ENCODE results near the gene TMPRSS9. TPM values are rescaled to one million over a fixed set of nuclear protein-coding genes. Genes with fewer than 3 reads are reported as not detected.

Gene TMPRSS9
- total RNA-seq, 4 donors from 2014 or later = 0.13 to 0.78 TPM; not detected in 2

DNA sequence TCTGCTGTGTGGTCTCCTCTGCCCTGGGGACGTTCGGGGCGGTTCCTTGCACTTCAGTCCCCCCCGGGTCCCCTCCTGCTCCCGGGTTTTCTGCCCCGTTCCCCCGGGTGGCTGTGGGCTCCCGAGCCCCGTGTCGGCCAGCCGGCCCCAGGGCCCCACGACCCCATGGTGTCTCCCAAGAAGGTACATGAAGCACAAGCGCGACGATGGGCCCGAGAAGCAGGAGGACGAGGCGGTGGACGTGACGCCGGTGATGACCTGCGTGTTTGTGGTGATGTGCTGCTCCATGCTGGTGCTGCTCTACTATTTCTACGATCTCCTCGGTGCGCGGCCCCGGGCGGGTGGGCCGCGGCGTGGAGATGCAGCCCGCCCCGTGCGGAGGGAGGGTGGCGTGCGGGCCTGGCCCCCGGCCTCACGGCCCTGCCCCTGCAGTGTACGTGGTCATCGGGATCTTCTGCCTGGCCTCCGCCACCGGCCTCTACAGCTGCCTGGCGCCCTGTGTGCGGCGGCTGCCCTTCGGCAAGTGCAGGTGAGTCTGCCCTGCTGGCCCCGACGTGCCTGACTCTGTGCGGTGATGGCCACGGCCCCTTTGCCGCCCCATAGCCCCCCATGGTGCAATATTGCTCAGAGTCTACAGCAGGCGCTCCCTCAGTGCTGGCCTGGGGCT is 20.3 kb upstream of the TMPRSS9 start:
- no peak for DNase-seq
- H3K9me3 ChIP-seq = no peaks in the 10 kb centered on the region
- WGBS, 2 donors = 93 to 96% methylated on average over 31 to 52 of the region's 52 CpGs
- H3K27ac ChIP-seq = no peak overlapping the region
- no peaks in the 10 kb centered on the region for H3K27me3 ChIP-seq
- TF ChIP-seq POLR2A (IDR thresholded peaks at IDR 0.05) = no peak
- TF ChIP-seq, protein P1, sequence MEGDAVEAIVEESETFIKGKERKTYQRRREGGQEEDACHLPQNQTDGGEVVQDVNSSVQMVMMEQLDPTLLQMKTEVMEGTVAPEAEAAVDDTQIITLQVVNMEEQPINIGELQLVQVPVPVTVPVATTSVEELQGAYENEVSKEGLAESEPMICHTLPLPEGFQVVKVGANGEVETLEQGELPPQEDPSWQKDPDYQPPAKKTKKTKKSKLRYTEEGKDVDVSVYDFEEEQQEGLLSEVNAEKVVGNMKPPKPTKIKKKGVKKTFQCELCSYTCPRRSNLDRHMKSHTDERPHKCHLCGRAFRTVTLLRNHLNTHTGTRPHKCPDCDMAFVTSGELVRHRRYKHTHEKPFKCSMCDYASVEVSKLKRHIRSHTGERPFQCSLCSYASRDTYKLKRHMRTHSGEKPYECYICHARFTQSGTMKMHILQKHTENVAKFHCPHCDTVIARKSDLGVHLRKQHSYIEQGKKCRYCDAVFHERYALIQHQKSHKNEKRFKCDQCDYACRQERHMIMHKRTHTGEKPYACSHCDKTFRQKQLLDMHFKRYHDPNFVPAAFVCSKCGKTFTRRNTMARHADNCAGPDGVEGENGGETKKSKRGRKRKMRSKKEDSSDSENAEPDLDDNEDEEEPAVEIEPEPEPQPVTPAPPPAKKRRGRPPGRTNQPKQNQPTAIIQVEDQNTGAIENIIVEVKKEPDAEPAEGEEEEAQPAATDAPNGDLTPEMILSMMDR (IDR thresholded peaks at IDR 0.05) = no peak
- no peak overlapping the region for H3K4me3 ChIP-seq (replicated peaks in 1 of 3)
- peaks cover 9 to 11% of the 10 kb centered on the region in 2 donors for H3K36me3 ChIP-seq
- intact Hi-C loops (cut with DNase I) = no loop called here
- no peaks in the 10 kb centered on the region for H3K4me1 ChIP-seq

DNA sequence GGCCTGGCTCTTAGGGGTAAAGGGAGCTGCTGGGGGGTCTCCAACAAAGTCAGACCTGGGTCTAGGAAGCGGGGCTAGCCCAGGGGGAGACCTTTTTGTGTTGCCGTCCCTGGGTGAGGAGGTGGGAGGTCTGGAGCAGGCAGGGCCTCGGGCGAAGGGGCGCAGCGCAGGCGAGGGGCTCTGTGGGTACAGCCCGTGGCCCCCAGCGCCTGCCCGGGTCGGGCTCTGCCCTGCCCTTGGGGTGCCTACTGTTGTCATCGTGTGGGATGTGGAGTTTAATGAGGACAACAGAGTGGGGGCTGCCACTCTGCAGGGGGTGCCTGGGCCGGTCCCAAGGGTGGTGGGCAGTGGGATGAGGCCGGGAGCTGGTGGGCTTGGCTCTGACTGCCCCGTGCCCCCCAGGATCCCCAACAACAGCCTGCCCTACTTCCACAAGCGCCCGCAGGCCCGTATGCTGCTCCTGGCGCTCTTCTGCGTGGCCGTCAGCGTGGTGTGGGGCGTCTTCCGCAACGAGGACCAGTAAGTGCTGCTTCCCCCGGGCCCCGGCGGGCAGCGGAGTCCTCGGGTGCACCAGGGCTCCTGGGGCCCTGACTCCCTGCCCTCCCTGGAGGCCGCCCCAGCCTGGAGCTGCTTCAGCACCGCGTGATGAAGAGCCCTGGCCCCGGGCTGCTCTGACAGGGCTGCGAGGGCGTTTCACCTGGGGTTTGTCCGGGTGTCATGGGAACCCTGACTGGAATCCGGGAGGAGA is 19.4 kb upstream of the TMPRSS9 start:
- H3K27ac ChIP-seq = no peak overlapping the region
- no peak for DNase-seq
- no peak overlapping the region for H3K4me3 ChIP-seq (replicated peaks in 1 of 3)
- intact Hi-C loops (cut with DNase I) = no loop called here
- TF ChIP-seq, protein P1 (IDR thresholded peaks at IDR 0.05) = no peak
- TF ChIP-seq POLR2A (IDR thresholded peaks at IDR 0.05) = no peak
- H3K9me3 ChIP-seq = no peaks in the 10 kb centered on the region
- H3K4me1 ChIP-seq = no peaks in the 10 kb centered on the region
- 95 to 97% methylated on average over 12 to 20 of the region's 38 CpGs for WGBS, 2 donors
- H3K27me3 ChIP-seq = no peaks in the 10 kb centered on the region
- peaks cover 11 to 12% of the 10 kb centered on the region in 2 donors for H3K36me3 ChIP-seq

DNA sequence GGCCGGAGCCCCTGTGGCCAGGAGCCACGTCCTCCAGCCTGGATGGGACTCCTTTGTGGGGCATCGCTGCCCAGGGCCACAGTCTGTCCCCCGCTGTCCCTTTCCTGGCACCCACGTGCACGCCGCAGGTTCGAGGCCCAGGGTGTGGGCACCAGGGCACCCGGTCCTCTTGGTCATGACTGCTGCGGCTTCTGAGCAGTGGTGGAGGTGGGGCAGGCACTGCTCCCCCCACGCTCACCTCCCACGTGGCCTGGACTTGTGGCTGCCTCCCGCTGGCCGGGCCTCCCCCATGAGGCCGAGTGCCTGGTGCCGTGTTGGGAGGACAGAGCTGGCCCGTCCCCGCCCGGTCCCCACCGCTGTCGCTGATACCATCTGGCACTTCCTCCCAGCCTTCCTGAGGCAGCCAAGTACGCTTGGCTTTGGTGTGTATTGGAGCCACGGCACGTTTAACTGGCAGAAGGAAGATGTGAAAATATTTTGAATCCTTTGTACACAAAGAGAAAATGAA is 18.8 kb upstream of the TMPRSS9 start:
- H3K27ac ChIP-seq = no peak overlapping the region
- peaks cover 11 to 12% of the 10 kb centered on the region in 2 donors for H3K36me3 ChIP-seq
- H3K4me1 ChIP-seq = no peaks in the 10 kb centered on the region
- 80 to 97% methylated on average over 10 to 21 of the region's 24 CpGs for WGBS, 2 donors
- intact Hi-C loops (cut with DNase I) = no loop called here
- H3K9me3 ChIP-seq = no peaks in the 10 kb centered on the region
- no peak for DNase-seq
- TF ChIP-seq, protein P1 (IDR thresholded peaks at IDR 0.05) = no peak
- no peak for TF ChIP-seq POLR2A (IDR thresholded peaks at IDR 0.05)
- H3K4me3 ChIP-seq (replicated peaks in 1 of 3) = no peak overlapping the region
- H3K27me3 ChIP-seq = no peaks in the 10 kb centered on the region

DNA sequence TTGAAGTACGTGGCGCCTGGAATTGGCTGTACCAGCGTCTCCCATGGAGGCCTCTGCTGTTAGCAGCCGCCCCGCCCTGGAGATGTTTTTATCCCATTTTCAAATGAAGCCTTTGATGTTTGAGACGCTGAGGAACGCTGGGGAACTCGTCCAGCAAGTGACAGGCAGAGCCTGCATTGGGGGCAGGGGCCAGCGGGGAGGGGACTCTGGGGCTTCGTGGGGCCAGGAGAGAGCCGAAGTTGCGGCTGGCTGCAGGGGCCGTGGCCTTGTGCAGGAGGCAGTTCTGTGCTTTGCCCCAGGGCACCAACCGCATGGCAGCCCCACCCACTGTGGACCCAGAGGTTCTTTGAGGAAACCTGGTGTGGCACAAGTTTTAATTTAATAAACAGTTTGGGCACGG is 18.1 kb upstream of the TMPRSS9 start:
- no peak for TF ChIP-seq POLR2A (IDR thresholded peaks at IDR 0.05)
- TF ChIP-seq, protein P1 (IDR thresholded peaks at IDR 0.05) = no peak
- Histone ChIP-seq H3K4me1 (no peaks in the 10 kb centered on the region), H3K9me3 (no peaks in the 10 kb centered on the region), H3K27ac (no peak overlapping the region), H3K27me3 (no peaks in the 10 kb centered on the region), H3K4me3 (replicated peaks in 1 of 3) (no peak overlapping the region), H3K36me3 (peaks cover 12 to 15% of the 10 kb centered on the region in 2 donors)
- WGBS, 2 donors = 93 to 94% methylated on average over 14 to 15 of the region's 15 CpGs
- intact Hi-C loops (cut with DNase I) = no loop called here
- no peak for DNase-seq

Data from thyroid gland (tissue), 4 donors.